Stimulated activated CD4-positive, alpha-beta T cell treated with anti-CD3 and anti-CD28 coated beads, Interleukin-2, amount 100 ng/mL, for 24 hours (primary cell): Measurements from ENCODE around the gene SPRED3.
"Not testable (repeated sequence)": the region's sequence is repeated elsewhere in the genome, so short reads cannot be mapped to it uniquely, and the experiment has no call there.

Source experiments
- DNase-seq, 2 donors: peaks; one replicate each; pipeline ENCODE4 v3.0.0-alpha.2; 2020

SPRED3 gene

DNA sequence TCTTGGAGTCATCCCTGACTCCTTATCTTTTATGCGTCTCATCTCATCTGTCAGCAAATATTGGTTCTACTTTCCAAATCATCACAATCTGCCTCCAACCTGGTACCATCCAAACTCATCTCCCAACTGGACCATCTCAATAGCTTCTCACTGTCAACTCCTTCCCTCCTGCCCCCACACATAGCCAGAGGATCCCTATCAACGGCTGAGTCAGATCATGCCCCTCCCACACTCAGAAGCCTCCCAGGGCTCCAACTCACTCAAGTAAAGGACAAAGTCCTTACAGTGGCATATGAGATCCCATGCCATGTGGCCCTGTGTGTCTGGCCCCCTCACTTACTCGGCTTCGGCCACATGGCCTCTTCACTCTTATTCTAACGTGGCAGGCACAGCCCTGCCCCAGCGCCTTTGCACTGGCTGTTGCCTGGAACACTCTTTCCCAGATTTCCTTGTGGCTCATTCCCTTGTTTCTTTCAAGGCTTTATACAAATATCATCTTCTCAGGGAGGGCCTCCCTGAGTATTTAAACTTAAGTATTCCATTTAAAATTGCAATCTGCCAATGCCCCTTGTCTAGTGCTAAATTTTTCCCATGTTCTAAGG, 4.3 kb downstream of the SPRED3 start:
- DNase-seq: no peak

DNA sequence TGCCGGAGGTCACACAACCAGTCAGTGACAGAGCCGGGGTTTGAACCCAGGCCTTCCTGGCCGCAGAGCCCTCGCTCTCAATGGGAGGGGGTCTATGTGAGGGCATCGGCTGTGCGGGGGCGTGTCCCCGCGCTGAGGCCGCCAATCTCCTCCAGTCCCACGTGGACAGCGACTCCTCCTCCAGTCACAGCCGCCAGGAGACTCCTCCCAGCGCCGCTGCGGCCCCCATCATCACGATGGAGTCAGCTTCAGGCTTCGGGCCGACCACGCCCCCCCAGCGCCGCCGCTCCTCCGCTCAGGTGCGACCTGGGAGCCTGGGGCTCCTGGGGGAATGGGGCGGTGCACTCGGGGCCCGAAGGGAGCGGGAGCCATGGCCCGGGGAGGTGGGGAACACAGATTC, 6.0 kb downstream of the SPRED3 start:
- peak; percentile 74 to 83 for DNase-seq

DNA sequence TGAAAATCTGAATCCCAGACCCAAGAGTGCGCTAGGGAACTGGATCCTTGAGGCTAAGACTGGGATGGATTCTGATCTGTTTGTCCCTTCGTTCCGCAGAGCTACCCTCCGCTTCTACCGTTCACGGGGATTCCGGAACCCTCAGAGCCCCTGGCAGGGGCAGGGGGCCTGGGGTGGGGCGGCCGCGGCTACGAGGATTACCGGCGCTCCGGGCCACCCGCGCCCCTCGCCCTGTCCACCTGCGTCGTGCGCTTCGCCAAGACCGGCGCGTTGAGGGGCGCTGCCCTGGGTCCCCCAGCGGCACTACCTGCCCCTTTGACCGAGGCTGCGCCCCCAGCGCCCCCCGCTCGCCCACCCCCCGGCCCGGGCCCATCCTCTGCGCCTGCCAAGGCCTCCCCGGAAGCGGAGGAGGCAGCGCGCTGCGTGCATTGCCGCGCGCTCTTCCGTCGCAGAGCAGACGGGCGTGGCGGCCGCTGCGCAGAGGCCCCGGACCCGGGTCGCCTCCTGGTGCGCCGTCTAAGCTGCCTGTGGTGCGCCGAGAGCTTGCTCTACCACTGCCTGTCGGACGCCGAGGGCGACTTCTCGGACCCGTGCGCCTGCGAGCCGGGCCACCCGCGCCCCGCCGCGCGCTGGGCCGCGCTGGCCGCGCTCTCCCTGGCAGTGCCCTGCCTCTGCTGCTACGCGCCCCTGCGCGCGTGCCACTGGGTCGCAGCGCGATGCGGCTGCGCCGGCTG, 7.1 kb downstream of the SPRED3 start:
- DNase-seq: peak; percentile 51 to 63

- DNase-seq: no peak
These were observed 10.6 kb downstream of the SPRED3 start for GRCh38 chr19:38399081-38399480.

GRCh38 chr19:38399537-38399936, 11.0 kb downstream of the SPRED3 start:
- no peak for DNase-seq

DNA sequence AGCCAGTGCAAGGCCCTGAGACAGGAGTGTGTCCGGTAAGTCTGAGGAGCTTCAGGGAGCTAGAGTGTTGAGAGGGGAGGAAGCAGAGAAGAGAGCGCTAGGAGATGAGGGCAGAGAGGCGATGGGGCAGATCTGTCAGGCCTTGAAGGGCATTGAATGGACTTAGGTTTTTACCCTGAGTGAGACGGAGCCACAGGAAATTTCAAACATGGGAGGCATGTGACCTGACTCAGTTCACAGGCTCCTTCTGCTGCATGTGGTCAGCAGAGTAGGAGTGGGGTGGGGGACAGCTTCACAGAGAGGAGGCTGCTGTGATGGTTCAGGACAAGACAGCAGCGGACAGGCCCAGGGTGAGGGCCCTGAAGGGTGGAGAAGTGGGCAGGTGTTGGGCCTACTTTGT, 11.9 kb downstream of the SPRED3 start:
- no peak for DNase-seq

DNA sequence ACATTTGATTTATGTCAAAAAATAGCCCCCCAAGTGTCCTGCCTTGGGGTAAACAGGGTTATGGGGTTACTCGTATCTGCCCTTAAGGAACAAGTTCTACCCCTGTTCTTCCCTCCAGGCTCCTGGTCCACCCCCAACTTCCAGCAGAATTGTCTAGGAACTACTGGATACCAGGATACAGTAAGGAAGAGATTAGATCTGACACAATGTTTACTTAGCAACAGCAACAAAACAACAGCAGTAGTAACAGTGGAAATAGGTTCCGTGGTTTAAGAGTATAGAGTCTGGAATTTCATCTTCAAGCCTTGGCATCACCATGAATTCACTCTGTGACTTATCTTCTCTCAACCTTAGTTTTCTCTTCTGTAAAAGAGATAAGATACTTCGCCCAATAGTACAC, 12.7 kb downstream of the SPRED3 start:
- no peak for DNase-seq

- DNase-seq: no peak
These were observed 14.1 kb downstream of the SPRED3 start for GRCh38 chr19:38402623-38402966.

- DNase-seq: peak; percentile 97
These were observed 14.6 kb downstream of the SPRED3 start, which contains the start of gene FAM98C for GRCh38 chr19:38402967-38403674. TSS of gene FAM98C (plus strand) at chr19:38403093. CDS start at chr19:38403154, 61 bp downstream.

DNA sequence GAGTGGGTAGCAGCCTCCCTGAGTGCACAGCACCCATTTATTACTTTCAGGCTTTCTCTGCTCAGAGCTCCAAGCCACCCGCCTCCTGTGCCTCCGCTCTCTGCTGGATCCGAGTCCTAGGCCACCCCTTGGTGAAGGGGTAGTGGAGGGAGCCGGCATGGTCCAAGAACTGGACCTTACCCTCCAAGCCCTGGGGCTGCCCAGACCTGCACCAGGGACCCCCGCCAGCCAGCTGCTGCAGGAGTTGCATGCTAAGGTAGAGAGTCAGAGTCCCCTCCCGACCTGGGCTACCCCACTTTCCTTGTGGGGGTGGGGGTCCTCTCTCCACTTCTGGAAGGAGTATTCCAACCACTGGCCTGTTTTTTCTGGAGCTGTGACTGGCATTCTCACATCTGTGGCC, 16.4 kb downstream of the SPRED3 start:
- DNase-seq: no peak

DNA sequence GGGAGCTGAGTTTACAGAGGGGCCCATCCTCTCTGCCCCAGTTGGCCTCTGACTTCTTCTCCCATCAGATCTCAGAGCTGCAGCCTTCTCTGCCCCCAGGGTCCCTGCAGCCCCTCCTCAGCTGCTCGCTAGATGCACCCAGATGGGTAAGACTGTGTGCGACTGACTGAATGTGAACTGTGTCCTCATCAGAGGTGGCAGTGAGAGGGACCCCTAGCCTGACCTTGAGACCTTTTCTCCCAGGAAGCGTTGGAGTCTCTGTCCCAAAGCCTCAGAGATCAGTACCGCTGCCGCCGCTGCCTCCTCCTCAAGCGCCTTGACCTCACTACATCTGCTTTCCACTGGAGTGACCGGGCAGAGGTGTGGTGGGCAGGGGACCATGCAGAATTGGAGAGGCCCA, 16.8 kb downstream of the SPRED3 start:
- no peak for DNase-seq

- DNase-seq: no peak
These were observed 21.2 kb downstream of the SPRED3 start for GRCh38 chr19:38409631-38410133.

DNA sequence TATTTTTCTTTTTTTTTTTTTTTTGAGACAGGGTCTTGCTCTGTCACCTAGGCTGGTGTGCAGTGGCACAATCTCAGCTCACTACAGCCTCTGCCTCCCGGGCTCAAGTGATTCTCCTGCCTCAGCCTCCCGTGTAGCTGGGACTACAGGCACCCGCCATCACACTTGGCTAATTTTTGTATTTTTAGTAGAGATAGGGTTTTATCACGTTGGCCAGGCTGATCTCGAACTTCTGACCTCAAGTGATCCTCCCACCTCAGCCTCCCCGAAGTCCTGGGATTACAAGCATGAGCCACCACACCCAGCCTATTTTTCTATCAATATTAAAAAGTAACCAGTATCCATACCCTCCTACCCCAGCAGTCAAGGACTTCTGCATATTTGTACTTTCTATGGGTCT, 21.9 kb downstream of the SPRED3 start:
- not testable (repeated sequence) for DNase-seq

DNA sequence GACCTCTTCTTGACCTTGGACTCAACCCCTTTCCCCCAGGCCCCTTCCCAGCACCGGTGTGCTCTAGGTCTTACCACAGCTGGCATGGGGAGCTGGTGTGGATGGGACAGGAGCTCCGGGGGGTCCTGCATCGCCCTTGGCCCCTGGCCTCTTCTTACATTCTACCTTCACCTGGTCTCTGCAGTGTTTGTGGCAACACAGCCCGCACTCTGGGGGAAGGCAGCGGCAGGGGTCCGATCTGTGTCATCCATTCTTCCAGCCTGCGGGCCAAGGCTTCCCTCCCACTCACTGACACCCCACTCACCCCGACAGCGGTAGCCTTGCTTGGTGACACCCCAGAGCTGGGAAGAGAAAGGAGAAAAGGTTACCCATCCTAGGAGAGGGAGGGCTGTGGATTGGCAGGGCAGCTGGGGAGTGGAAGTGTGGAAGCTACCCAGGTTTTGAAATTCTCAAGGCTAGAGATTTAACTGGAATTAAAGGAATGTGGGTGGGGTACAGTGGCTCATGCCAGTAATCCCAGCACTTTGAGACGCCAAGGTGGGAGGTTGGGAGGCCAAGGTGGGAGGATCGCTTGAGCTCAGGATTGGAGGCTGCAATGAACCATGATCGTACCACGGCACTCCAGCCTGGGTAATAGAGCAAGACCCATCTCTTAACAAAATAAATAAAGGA, 22.7 kb downstream of the SPRED3 start:
- no peak for DNase-seq

GRCh38 chr19:38411898-38412297, 23.4 kb downstream of the SPRED3 start:
- DNase-seq: not testable (repeated sequence)

- DNase-seq: no peak
These were observed 24.0 kb downstream of the SPRED3 start for GRCh38 chr19:38412491-38412890.

GRCh38 chr19:38412961-38413360, 24.5 kb downstream of the SPRED3 start:
- no peak for DNase-seq

GRCh38 chr19:38413416-38413815, 24.9 kb downstream of the SPRED3 start:
- no peak for DNase-seq

GRCh38 chr19:38417146-38417543, 28.6 kb downstream of the SPRED3 start:
- DNase-seq: no peak

DNA sequence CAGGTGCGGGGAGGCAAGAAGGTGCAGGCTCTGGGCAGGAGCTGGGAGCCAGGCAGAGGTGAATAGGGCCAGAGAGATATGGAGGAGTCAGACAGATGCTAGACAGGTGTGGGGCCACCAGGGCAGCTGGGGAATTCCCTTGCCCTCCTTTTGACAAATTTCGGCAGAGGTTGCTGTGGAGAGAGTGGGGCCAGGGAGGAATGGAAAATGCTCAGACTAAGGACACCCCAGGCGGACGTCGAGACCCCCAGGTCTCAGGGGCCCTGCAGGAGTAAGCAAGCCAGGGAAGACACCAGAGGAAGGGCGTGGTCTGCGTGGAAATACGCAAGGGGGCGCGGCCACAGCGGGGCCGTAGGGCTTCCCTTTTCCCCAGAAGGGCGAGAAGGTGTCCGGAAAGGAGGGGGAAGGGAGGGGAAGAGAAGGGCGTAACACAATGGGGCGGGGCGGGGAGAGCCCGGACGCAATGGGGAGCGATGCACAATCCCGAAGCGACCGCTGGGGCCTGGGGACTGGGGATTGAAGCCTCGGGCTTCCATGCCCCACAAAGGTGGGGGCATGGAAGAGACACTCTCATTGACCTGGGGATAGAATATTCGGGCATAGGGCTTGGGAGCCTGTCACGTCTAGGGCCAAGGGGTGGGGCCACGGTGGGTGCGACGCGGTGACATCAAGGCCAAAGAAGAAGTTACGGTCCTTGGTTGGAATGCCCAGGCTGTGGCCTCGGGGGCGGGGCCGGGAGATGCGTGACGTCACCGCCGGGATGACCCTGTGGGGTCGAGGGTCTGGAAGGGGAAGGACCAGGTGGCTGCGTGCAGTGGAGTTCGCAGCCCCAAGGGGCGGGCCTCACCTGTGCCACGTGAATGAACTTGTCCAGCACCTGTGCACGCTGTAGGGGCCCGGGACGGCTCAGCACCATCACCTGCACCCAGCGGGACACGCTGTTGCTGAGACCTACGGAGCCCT, 29.3 kb downstream of the SPRED3 start:
- DNase-seq: peak; percentile 64 to 75

DNA sequence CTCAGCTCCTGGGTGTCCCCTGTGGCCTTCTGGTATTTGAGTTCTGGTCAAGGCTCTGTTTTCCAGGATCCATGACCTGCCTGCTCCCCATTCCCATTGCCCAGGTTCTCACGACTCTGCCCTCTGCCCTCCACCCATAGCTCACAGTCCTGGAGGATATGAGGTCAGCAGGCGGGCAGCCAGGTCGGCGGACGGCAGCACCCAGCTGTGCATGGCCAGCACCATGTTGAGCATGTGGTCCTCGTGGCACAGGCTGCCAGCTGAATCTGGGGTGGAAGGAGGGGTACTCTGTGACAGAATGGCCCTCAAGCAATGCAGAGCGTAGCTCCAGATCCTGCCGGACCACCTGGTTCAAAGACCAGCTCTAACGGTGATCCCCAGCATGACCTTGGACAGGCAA, 32.4 kb downstream of the SPRED3 start:
- DNase-seq: no peak

DNA sequence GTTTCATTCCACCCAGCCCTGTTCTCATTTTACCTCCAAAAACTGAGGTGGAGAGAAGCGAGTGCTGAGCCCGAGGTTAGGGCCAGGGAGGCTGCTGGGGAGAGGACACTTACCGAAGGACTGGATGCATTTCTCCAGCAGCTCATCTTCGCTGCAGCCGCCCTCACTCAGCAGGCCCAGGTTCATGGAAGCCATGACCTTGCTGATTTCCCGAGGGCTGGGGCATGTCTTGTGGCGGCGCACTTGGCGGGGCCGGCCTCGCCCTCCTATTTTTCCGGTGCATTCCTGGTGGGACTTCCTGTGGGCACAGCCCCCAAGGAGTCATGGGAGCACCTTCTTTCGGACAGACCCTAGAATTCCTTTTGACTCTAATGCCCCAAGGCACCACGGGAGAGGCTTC, 33.4 kb downstream of the SPRED3 start:
- no peak for DNase-seq
